GM12878 (cell line): ENCODE results near the gene NDST3. TPM values are rescaled to one million over a fixed set of nuclear protein-coding genes. Genes with fewer than 3 reads are reported as not detected.

ENCODE experiments used
- ATAC-seq: fragments of 200-7000 bp; cut with Tn5 transposase; 3 replicates; pipeline ENCODE4 v1.9.1; 2020; ENCODE audit warnings: mild to moderate bottlenecking, moderate library complexity
- BruUV-seq: library from RNA; stranded (reverse); fragments of 400-500 nt; replicated peaks from 2 replicates; lab custom pipeline; 2021; lab: Mats Ljungman, UMichigan
- CTCF ChIA-PET: fragments of 300-600 bp; sonication (Branson Sonifier 250); formaldehyde crosslinking; extraction: SDS; loops from one replicate; lab custom pipeline; 2021; ENCODE audit warnings: inconsistent platforms; lab: Yijun Ruan, JAX
- POLR2A ChIA-PET: fragments of 350-600 bp; formaldehyde crosslinking; extraction: SDS; loops from one replicate; lab custom pipeline; 2021; ENCODE audit warnings: inconsistent platforms; lab: Charles Lee
- RAD21 ChIA-PET: fragments of 300-600 bp; sonication (Branson Sonifier 250); formaldehyde crosslinking; loops from one replicate; lab custom pipeline; 2023; ENCODE audit warnings: antibody characterized with exemption; ENCODE audit not compliant: unreplicated experiment; lab: Charles Lee
- SMC1A ChIA-PET: fragments of 300-600 bp; sonication (Branson Sonifier 250); formaldehyde crosslinking; loops from one replicate; lab custom pipeline; 2023; ENCODE audit not compliant: unreplicated experiment, uncharacterized antibody; lab: Charles Lee
- DNase-seq: peaks from one replicate; pipeline ENCODE4 v3.0.0-alpha.2; 2011; ENCODE audit warnings: low read depth, low spot score
- FAIRE-seq: peaks from 3 replicates; lab custom pipeline; 2011; peaks lifted over from hg19 to GRCh38; lab: Jason Lieb, UNC
- H2AFZ ChIP-seq: 2 replicates; pipeline ENCODE4 v1.6.0; 2011; ENCODE audit warnings: low read depth, low read length, control low read depth; ENCODE audit not compliant: control insufficient read depth
- H3K27ac ChIP-seq: 2 replicates; pipeline ENCODE4 v1.5.1; 2011; ENCODE audit warnings: control low read depth; ENCODE audit not compliant: control insufficient read depth, insufficient read depth
- H3K27me3 ChIP-seq, 2 experiments: replicated peaks in 1 of 2; 2 replicates each; pipeline versions ENCODE4 v1.6.0 to v1.6.1; 2011; ENCODE audit warnings: low read length in 1 of 2; ENCODE audit not compliant: control insufficient read depth in 2 of 2, insufficient read depth in 2 of 2
- H3K36me3 ChIP-seq, 2 experiments: 2 replicates each; pipeline ENCODE4 v1.5.1; 2011; ENCODE audit warnings: low read length in 1 of 2; ENCODE audit not compliant: control insufficient read depth in 2 of 2, insufficient read depth in 2 of 2
- H3K4me1 ChIP-seq: 2 replicates; pipeline ENCODE4 v1.6.1; 2011; ENCODE audit warnings: mild to moderate bottlenecking, low read length, moderate library complexity, mixed read lengths; ENCODE audit not compliant: control insufficient read depth, insufficient read depth
- H3K4me2 ChIP-seq: 2 replicates; pipeline ENCODE4 v1.6.0; 2011; ENCODE audit warnings: control low read depth; ENCODE audit not compliant: control insufficient read depth, insufficient read depth
- H3K4me3 ChIP-seq: fragments of 200-600 bp; sonication (generic); 2 replicates; pipeline ENCODE4 v1.5.1; 2016
- H3K79me2 ChIP-seq: 2 replicates; pipeline ENCODE4 v1.6.0; 2011; ENCODE audit warnings: low read length; ENCODE audit not compliant: control insufficient read depth, insufficient read depth
- H3K9ac ChIP-seq: 2 replicates; pipeline ENCODE4 v1.8.0; 2011; ENCODE audit warnings: low read length, control low read depth, mixed read lengths; ENCODE audit not compliant: control insufficient read depth, insufficient read depth
- H3K9me3 ChIP-seq: replicated peaks from 3 replicates; pipeline ENCODE4 v1.5.1; 2011; ENCODE audit warnings: mild to moderate bottlenecking, low read length; ENCODE audit not compliant: control insufficient read depth, insufficient read depth
- H4K20me1 ChIP-seq: 2 replicates; pipeline ENCODE4 v1.6.0; 2011; ENCODE audit not compliant: control insufficient read depth, insufficient read depth
- CBX3 ChIP-seq: fragments of 200-600 bp; sonication (generic); IDR thresholded peaks from 2 replicates; pipeline ENCODE4 v1.6.1; 2016; ENCODE audit warnings: low read depth, borderline replicate concordance
- FOXM1 ChIP-seq: IDR thresholded peaks from 2 replicates; pipeline ENCODE4 v1.6.1; 2012; ENCODE audit warnings: low read depth, mild to moderate bottlenecking, inconsistent platforms, low read length, moderate library complexity
- HSF1 ChIP-seq: fragments of 150-350 bp; IDR thresholded peaks from 2 replicates; pipeline ENCODE4 v1.6.1; 2014; ENCODE audit warnings: mild to moderate bottlenecking, low read depth, low read length
- IRF5 ChIP-seq: fragments of 450-650 bp; IDR thresholded peaks from 2 replicates; pipeline ENCODE4 v1.6.1; 2017; ENCODE audit warnings: borderline replicate concordance
- MAX ChIP-seq: IDR thresholded peaks from 2 replicates; pipeline ENCODE4 v1.6.1; 2012; ENCODE audit warnings: low read depth, low read length, improper control_type of control experiment
- NRF1 ChIP-seq: conservative IDR thresholded peaks from 2 replicates; pipeline ENCODE4 v1.6.1; 2011; ENCODE audit warnings: mild to moderate bottlenecking, low read depth, low read length, improper control_type of control experiment
- PML ChIP-seq: IDR thresholded peaks from 2 replicates; pipeline ENCODE4 v1.6.1; 2012; ENCODE audit warnings: low read length, inconsistent platforms
- POLR2A ChIP-seq: IDR thresholded peaks from 2 replicates; pipeline ENCODE4 v1.6.1; 2011; ENCODE audit warnings: low read depth, mild to moderate bottlenecking, low read length
- RB1 ChIP-seq: fragments of 450-650 bp; formaldehyde crosslinking; IDR thresholded peaks from 2 replicates; pipeline ENCODE4 v1.6.1; 2017; ENCODE audit warnings: mild to moderate bottlenecking, borderline replicate concordance
- SRF ChIP-seq, 2 experiments: IDR thresholded peaks; 2 replicates each; pipeline ENCODE4 v1.6.1; 2011; ENCODE audit warnings: low read depth in 2 of 2, low read length in 2 of 2, mild to moderate bottlenecking in 1 of 2, moderate library complexity in 1 of 2
- ZBTB11 ChIP-seq: fragments of 450-650 bp; formaldehyde crosslinking; IDR thresholded peaks from 2 replicates; pipeline ENCODE4 v1.5.0; 2022; ENCODE audit warnings: mild to moderate bottlenecking, missing genetic modification characterization
- WGBS: methylation state at CpG from one replicate; pipeline ENCODE4 v1.1.6; 2016; ENCODE audit warnings: low lambda C conversion rate; ENCODE audit not compliant: insufficient replicate concordance, insufficient coverage; ENCODE audit errors: missing lambda C conversion rate; 5-methylcytosine and 5-hydroxymethylcytosine counted together
- in situ Hi-C: fragments of 300-500 bp; cut with MboI; formaldehyde crosslinking; loops from 9 replicates; pipeline ENCODE4 v1.14.3; 2018; ENCODE audit warnings: mixed read lengths
- intact Hi-C: fragments of 100-400 bp; cut with micrococcal nuclease; formaldehyde crosslinking; loops from one replicate; pipeline ENCODE4 v1.14.2; 2022; ENCODE audit not compliant: unreplicated experiment
- polyA plus RNA-seq, 11 experiments: library from polyadenylated mRNA; depleted of rRNA in 4 of 11; unstranded in 6 of 11; stranded (reverse) in 5 of 11; fragments of >200 nt; fragmentation: Nextera tagmentation in 4 of 11; fragmentation: Illumina TruSeq in 1 of 11; extraction: Ambion mirVana in 4 of 11; extraction: Trizol in 1 of 11; gene quantifications; 1 replicate in 1 of 11; 2 replicates in 10 of 11; pipeline versions ENCODE4 v1.2.1 to v1.2.3, GENCODE V29; 2011 to 2016; ENCODE audit warnings: inconsistent platforms in 2 of 11, missing spikeins in 2 of 11, low read depth in 1 of 11
- total RNA-seq, 4 experiments: library from RNA; depleted of rRNA in 3 of 4; stranded (reverse); fragments of >200 nt in 3 of 4; fragmentation: Illumina TruSeq in 1 of 4; extraction: Trizol in 1 of 4; gene quantifications; 2 replicates each; pipeline versions ENCODE4 v1.2.1 to v1.2.3, GENCODE V29; 2013 to 2021

NDST3 gene
- total and polyA plus RNA-seq, 10 of the 15 experiments (the other 5 are each of a cell fraction or from before 2014, with no cell fraction given) = 0.03 TPM; not detected in 8

- no peaks in the 10 kb centered on the region for H3K4me1 ChIP-seq
- ATAC-seq (no peak), DNase-seq (no peak), FAIRE-seq (no peak)
- ChIA-PET CTCF (no interaction called here), POLR2A (no interaction called here), RAD21 (no interaction called here), SMC1A (no interaction called here)
- no peak overlapping the region for H3K4me3 ChIP-seq
- intact Hi-C loops = no loop called here
- no peak overlapping the region for H2AFZ ChIP-seq
- no peaks in the 10 kb centered on the region for H3K79me2 ChIP-seq
- 32% methylated on average over 3 of the region's 3 CpGs for WGBS
- H3K9me3 ChIP-seq = no peaks in the 10 kb centered on the region
- no peaks in the 10 kb centered on the region for H3K27me3 ChIP-seq
- H4K20me1 ChIP-seq = no peaks in the 10 kb centered on the region
- H3K4me2 ChIP-seq = no peak overlapping the region
- no peaks in the 10 kb centered on the region for H3K36me3 ChIP-seq
- in situ Hi-C loops = loop anchor here (25.0 kb wide), 2 partner anchors 1113 to 1888 kb away; no protein-coding TSS in a partner anchor
- no peak overlapping the region for H3K27ac ChIP-seq
- H3K9ac ChIP-seq = no peak overlapping the region
- no peak for TF ChIP-seq CBX3
- TF ChIP-seq NRF1 = no peak
- TF ChIP-seq PML = no peak
- TF ChIP-seq MAX = no peak
- no TSS peak for BruUV-seq
These were observed 215.6 kb downstream of the NDST3 start for GRCh38 chr4:118249890-118250289.

GRCh38 chr4:118254368-118254767 is 220.1 kb downstream of the NDST3 start:
- H3K79me2 ChIP-seq = no peaks in the 10 kb centered on the region
- H3K4me1 ChIP-seq = no peaks in the 10 kb centered on the region
- ChIA-PET POLR2A (no interaction called here), CTCF (no interaction called here), RAD21 (no interaction called here), SMC1A (no interaction called here)
- no peaks in the 10 kb centered on the region for H3K27me3 ChIP-seq
- in situ Hi-C loops = loop anchor here (25.0 kb wide), 2 partner anchors 1117 to 1892 kb away; no protein-coding TSS in a partner anchor
- ATAC-seq (no peak), FAIRE-seq (no peak), DNase-seq (no peak)
- intact Hi-C loops = no loop called here
- H2AFZ ChIP-seq = no peak overlapping the region
- H3K9ac ChIP-seq = no peak overlapping the region
- no TSS peak for BruUV-seq
- H3K4me3 ChIP-seq = no peak overlapping the region
- no peak overlapping the region for H3K4me2 ChIP-seq
- H3K9me3 ChIP-seq = no peaks in the 10 kb centered on the region
- H3K36me3 ChIP-seq = no peaks in the 10 kb centered on the region
- no peak overlapping the region for H3K27ac ChIP-seq
- no peaks in the 10 kb centered on the region for H4K20me1 ChIP-seq
- TF ChIP-seq IRF5 = no peak
- no peak for TF ChIP-seq FOXM1
- TF ChIP-seq HSF1 = no peak
- TF ChIP-seq POLR2A = no peak
- TF ChIP-seq ZBTB11 (CRISPR knock-in tag) = no peak
- no peak for TF ChIP-seq RB1
- no peak for TF ChIP-seq SRF (IDR thresholded peaks at IDR 0.05; ENCODE audit: low read depth in 2 of 2, low read length in 2 of 2)
